SU-DHL-6 (cell line): ENCODE measurements around the gene PRR22.
"Not testable (repeated sequence)": the region's sequence is repeated elsewhere in the genome, so short reads cannot be mapped to it uniquely, and the experiment has no call there.

Experiments used
- H2AFZ ChIP-seq: fragments of 200-600 bp; sonication (generic); 2 replicates; pipeline ENCODE4 v1.6.1; 2014; ENCODE audit warnings: low read depth, mild to moderate bottlenecking, moderate library complexity, mixed read lengths, antibody characterized with exemption, low read length; ENCODE audit not compliant: severe bottlenecking
- H3F3A ChIP-seq: fragments of 200-600 bp; shearing (Covaris generic); 2 replicates; pipeline ENCODE4 v1.6.0; 2016; ENCODE audit warnings: antibody characterized with exemption, mild to moderate bottlenecking; ENCODE audit not compliant: insufficient read depth
- H3K27ac ChIP-seq: fragments of 200-600 bp; sonication (generic); 2 replicates; pipeline ENCODE4 v1.5.1; 2016; ENCODE audit warnings: low read depth, mild to moderate bottlenecking, low read length, moderate library complexity, mixed read lengths
- H3K27me3 ChIP-seq: fragments of 200-600 bp; sonication (generic), shearing (Covaris generic); 2 replicates; pipeline ENCODE4 v1.6.0; 2014; ENCODE audit warnings: mild to moderate bottlenecking, low read length
- H3K36me3 ChIP-seq: fragments of 200-600 bp; sonication (generic); 2 replicates; pipeline ENCODE4 v1.6.1; 2014; ENCODE audit warnings: mild to moderate bottlenecking, low read length, mixed read lengths
- H3K4me2 ChIP-seq: fragments of 300-600, 200-600 bp; shearing (Covaris generic), sonication (generic); 2 replicates; pipeline ENCODE4 v1.6.0; 2014; ENCODE audit warnings: low read length, low read depth, mild to moderate bottlenecking; ENCODE audit not compliant: poor library complexity, severe bottlenecking
- H3K4me3 ChIP-seq: fragments of 200-600 bp; sonication (generic); 2 replicates; pipeline ENCODE4 v1.5.1; 2014; ENCODE audit warnings: antibody characterized with exemption, low read length, mild to moderate bottlenecking, mixed read lengths; ENCODE audit not compliant: insufficient read depth, poor library complexity, severe bottlenecking
- H3K79me2 ChIP-seq: fragments of 200-600 bp; sonication (generic); 2 replicates; pipeline ENCODE4 v1.6.1; 2014; ENCODE audit warnings: mild to moderate bottlenecking, low read length, moderate library complexity; ENCODE audit not compliant: insufficient read depth
- H3K9ac ChIP-seq: fragments of 200-600 bp; sonication (generic); 2 replicates; pipeline ENCODE4 v1.7.0; 2014; ENCODE audit warnings: mild to moderate bottlenecking, low read length
- H3K9me2 ChIP-seq: fragments of 200-600 bp; sonication (generic); replicated peaks from 2 replicates; pipeline ENCODE4 v1.6.1; 2014; ENCODE audit warnings: low read length; ENCODE audit not compliant: insufficient read depth
- H3K9me3 ChIP-seq: fragments of 200-600 bp; sonication (generic); 2 replicates; pipeline ENCODE4 v1.6.1; 2014; ENCODE audit warnings: low read length, mixed read lengths; ENCODE audit not compliant: insufficient read depth
- H4K20me1 ChIP-seq: fragments of 200-600 bp; sonication (generic); 2 replicates; pipeline ENCODE4 v1.6.1; 2014; ENCODE audit warnings: low read depth, mild to moderate bottlenecking, antibody characterized with exemption, low read length, moderate library complexity, mixed read lengths
- EZH2phosphoT487 ChIP-seq: fragments of 200-600 bp; sonication (generic), shearing (Covaris generic); conservative IDR thresholded peaks from 2 replicates; pipeline ENCODE4 v1.6.1; 2018; ENCODE audit warnings: mild to moderate bottlenecking, antibody characterized with exemption, low read length, moderate library complexity, mixed read lengths
- TF ChIP-seq, protein P1 (sequence below): fragments of 200-600 bp; sonication (generic); IDR thresholded peaks from one replicate; pipeline ENCODE4 v1.5.1; 2017; ENCODE audit warnings: antibody characterized with exemption, mild to moderate bottlenecking, low read length, moderate library complexity; ENCODE audit not compliant: insufficient read depth, poor library complexity, severe bottlenecking

Gene PRR22

DNA sequence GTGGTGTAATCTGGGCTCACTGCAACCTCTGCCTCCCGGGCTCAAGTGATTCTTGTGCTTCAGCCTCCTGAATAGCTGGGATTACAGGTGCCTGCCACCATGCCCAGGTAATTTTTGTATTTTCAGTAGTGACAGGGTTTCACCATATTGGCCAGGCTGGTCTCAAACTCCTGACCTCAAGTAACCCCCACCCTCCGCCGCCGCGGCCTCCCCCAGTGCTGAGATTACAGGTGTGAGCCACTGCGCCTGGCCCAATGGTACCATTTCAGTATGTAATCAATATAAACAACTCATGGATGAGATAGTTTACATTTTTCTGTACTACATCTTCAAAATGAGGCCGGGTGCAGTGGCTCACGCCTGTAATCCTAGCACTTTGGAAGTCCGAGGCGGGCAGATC, 39.5 kb downstream of the PRR22 start:
- H3K27me3 ChIP-seq, H3K9me3 ChIP-seq, H3K27ac ChIP-seq, H3K36me3 ChIP-seq, H3K9me2 ChIP-seq, H3K9ac ChIP-seq, H3K4me2 ChIP-seq, H4K20me1 ChIP-seq, H3K79me2 ChIP-seq, H2AFZ ChIP-seq, H3F3A ChIP-seq, H3K4me3 ChIP-seq: not testable (repeated sequence)

DNA sequence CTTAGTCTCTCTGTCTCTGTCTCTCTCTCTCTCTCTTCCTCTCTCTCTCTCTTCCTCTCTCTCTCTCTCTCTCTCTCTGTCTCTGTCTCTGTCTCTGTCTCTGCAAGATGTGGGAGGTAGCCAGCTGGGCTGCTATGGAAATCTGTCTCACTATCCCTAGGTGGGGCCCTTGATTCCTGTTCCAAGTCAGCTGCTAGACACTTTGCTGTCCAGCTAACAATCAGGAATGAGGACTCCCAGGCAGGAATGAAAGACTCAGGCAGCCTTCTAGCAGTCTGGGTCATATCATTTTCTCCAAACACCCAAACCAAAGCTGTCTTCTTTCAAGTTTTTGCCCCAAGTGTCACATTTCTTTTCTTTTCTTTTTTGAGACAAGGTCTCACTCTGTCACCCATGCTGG, 40.9 kb downstream of the PRR22 start:
- Histone ChIP-seq H3F3A (no peaks in the 10 kb centered on the region), H3K9me2 (no peaks in the 10 kb centered on the region), H3K36me3 (no peaks in the 10 kb centered on the region), H3K4me2 (no peak overlapping the region), H3K9me3 (no peaks in the 10 kb centered on the region), H4K20me1 (no peaks in the 10 kb centered on the region), H3K9ac (no peak overlapping the region), H2AFZ (no peak overlapping the region), H3K79me2 (no peaks in the 10 kb centered on the region), H3K4me3 (no peak overlapping the region), H3K27ac (no peak overlapping the region), H3K27me3 (no peaks in the 10 kb centered on the region)
- TF ChIP-seq, protein P1, sequence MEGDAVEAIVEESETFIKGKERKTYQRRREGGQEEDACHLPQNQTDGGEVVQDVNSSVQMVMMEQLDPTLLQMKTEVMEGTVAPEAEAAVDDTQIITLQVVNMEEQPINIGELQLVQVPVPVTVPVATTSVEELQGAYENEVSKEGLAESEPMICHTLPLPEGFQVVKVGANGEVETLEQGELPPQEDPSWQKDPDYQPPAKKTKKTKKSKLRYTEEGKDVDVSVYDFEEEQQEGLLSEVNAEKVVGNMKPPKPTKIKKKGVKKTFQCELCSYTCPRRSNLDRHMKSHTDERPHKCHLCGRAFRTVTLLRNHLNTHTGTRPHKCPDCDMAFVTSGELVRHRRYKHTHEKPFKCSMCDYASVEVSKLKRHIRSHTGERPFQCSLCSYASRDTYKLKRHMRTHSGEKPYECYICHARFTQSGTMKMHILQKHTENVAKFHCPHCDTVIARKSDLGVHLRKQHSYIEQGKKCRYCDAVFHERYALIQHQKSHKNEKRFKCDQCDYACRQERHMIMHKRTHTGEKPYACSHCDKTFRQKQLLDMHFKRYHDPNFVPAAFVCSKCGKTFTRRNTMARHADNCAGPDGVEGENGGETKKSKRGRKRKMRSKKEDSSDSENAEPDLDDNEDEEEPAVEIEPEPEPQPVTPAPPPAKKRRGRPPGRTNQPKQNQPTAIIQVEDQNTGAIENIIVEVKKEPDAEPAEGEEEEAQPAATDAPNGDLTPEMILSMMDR = no peak
- no peak for TF ChIP-seq EZH2phosphoT487

DNA sequence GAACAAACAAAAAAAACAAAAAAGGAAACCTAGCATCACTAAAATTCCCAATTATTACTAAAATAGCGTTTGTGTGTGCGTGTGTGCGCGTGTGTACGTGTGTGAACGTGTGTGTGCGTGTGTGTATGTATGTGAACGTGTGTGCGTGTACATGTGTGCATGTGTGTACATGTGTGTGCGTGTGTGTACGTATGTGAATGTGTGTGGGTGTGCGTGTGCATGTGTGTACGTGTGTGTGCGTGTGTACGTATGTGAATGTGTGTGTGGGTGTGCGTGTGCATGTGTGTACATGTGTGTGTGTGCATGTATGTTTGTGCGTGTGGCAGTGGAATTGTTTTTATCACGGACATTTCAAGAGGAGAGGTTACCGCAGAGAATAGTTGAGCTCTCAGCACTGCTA, 42.5 kb downstream of the PRR22 start:
- no peak for TF ChIP-seq EZH2phosphoT487
- TF ChIP-seq, protein P1 = no peak

DNA sequence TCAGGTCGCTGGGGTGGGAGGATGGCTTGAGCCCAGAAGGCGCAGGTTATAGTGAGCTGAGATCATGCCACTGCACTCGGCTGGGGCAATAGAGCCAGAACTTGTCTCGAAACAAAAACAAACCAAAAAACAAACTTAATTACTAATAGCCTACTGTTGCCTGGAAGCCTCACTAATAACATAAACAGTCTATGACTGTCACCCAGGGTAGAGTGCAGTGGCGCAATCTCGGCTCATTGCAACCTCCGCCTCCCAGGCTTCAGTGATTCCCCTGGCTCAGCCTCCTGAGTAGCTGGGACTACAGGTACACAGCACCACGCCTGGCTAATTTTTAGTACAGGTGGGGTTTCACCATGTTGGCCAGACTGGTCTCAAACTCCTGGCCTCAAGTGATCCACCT, 46.1 kb downstream of the PRR22 start:
- no peak overlapping the region for H3K4me3 ChIP-seq
- no peaks in the 10 kb centered on the region for H3K9me2 ChIP-seq
- no peak overlapping the region for H3K27ac ChIP-seq
- no peaks in the 10 kb centered on the region for H3K36me3 ChIP-seq
- H4K20me1 ChIP-seq = no peaks in the 10 kb centered on the region
- H2AFZ ChIP-seq = no peak overlapping the region
- H3K27me3 ChIP-seq = no peaks in the 10 kb centered on the region
- H3F3A ChIP-seq = no peaks in the 10 kb centered on the region
- no peak overlapping the region for H3K9ac ChIP-seq
- no peaks in the 10 kb centered on the region for H3K9me3 ChIP-seq
- H3K79me2 ChIP-seq = no peaks in the 10 kb centered on the region
- no peak for TF ChIP-seq EZH2phosphoT487
- TF ChIP-seq, protein P1 = no peak
- no peak overlapping the region for H3K4me2 ChIP-seq

More for the DNA sequence above, 42.5 kb downstream of the PRR22 start:
- Histone ChIP-seq H3K9ac (no peak overlapping the region), H2AFZ (no peak overlapping the region), H3K79me2 (no peaks in the 10 kb centered on the region), H3K4me2 (no peak overlapping the region), H3K4me3 (no peak overlapping the region), H3K27me3 (no peaks in the 10 kb centered on the region), H3F3A (no peaks in the 10 kb centered on the region), H3K27ac (no peak overlapping the region), H3K36me3 (no peaks in the 10 kb centered on the region), H4K20me1 (no peaks in the 10 kb centered on the region), H3K9me2 (no peaks in the 10 kb centered on the region), H3K9me3 (no peaks in the 10 kb centered on the region)

DNA sequence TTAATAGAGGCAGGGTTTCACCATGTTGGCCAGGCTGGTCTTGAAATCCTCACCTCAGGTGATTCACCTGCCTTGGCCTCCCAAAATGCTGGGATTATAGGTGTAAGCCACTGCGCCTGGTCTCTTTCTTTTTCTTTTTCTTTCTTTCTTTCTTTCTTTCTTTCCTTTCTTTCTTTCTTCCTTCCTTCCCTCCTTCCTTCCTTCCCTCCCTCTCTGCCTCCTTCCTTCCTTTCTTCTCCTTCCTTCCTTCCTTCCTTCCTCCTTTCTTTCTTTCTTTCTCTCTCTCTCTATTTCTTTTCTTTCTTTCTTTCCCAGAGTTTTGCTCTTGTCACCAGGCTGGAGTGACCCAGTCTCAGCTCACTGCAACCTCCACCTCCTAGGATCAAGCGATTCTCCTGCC, 51.4 kb downstream of the PRR22 start:
- H3K9ac ChIP-seq, H3F3A ChIP-seq, H3K79me2 ChIP-seq, H2AFZ ChIP-seq, H3K4me3 ChIP-seq, H4K20me1 ChIP-seq, H3K27ac ChIP-seq, H3K27me3 ChIP-seq, H3K36me3 ChIP-seq, H3K9me3 ChIP-seq, H3K4me2 ChIP-seq, H3K9me2 ChIP-seq: not testable (repeated sequence)
